GM12878 (cell line): ENCODE measurements around the gene CLDN10. TPM values are rescaled to one million over a fixed set of nuclear protein-coding genes. Genes with fewer than 3 reads are reported as not detected.

Experiments used
- ATAC-seq: fragments of 200-7000 bp; cut with Tn5 transposase; 3 replicates; pipeline ENCODE4 v1.9.1; 2020; ENCODE audit warnings: mild to moderate bottlenecking, moderate library complexity
- BruUV-seq: library from RNA; stranded (reverse); fragments of 400-500 nt; replicated peaks from 2 replicates; lab custom pipeline; 2021; lab: Mats Ljungman, UMichigan
- CTCF ChIA-PET: fragments of 300-600 bp; sonication (Branson Sonifier 250); formaldehyde crosslinking; extraction: SDS; loops from one replicate; lab custom pipeline; 2021; ENCODE audit warnings: inconsistent platforms; lab: Yijun Ruan, JAX
- POLR2A ChIA-PET: fragments of 350-600 bp; formaldehyde crosslinking; extraction: SDS; loops from one replicate; lab custom pipeline; 2021; ENCODE audit warnings: inconsistent platforms; lab: Charles Lee
- RAD21 ChIA-PET: fragments of 300-600 bp; sonication (Branson Sonifier 250); formaldehyde crosslinking; loops from one replicate; lab custom pipeline; 2023; ENCODE audit warnings: antibody characterized with exemption; ENCODE audit not compliant: unreplicated experiment; lab: Charles Lee
- SMC1A ChIA-PET: fragments of 300-600 bp; sonication (Branson Sonifier 250); formaldehyde crosslinking; loops from one replicate; lab custom pipeline; 2023; ENCODE audit not compliant: unreplicated experiment, uncharacterized antibody; lab: Charles Lee
- DNase-seq: peaks from one replicate; pipeline ENCODE4 v3.0.0-alpha.2; 2011; ENCODE audit warnings: low read depth, low spot score
- FAIRE-seq: peaks from 3 replicates; lab custom pipeline; 2011; peaks lifted over from hg19 to GRCh38; lab: Jason Lieb, UNC
- H2AFZ ChIP-seq: 2 replicates; pipeline ENCODE4 v1.6.0; 2011; ENCODE audit warnings: low read depth, low read length, control low read depth; ENCODE audit not compliant: control insufficient read depth
- H3K27ac ChIP-seq: 2 replicates; pipeline ENCODE4 v1.5.1; 2011; ENCODE audit warnings: control low read depth; ENCODE audit not compliant: control insufficient read depth, insufficient read depth
- H3K27me3 ChIP-seq, 2 experiments: replicated peaks in 1 of 2; 2 replicates each; pipeline versions ENCODE4 v1.6.0 to v1.6.1; 2011; ENCODE audit warnings: low read length in 1 of 2; ENCODE audit not compliant: control insufficient read depth in 2 of 2, insufficient read depth in 2 of 2
- H3K36me3 ChIP-seq, 2 experiments: 2 replicates each; pipeline ENCODE4 v1.5.1; 2011; ENCODE audit warnings: low read length in 1 of 2; ENCODE audit not compliant: control insufficient read depth in 2 of 2, insufficient read depth in 2 of 2
- H3K4me1 ChIP-seq: 2 replicates; pipeline ENCODE4 v1.6.1; 2011; ENCODE audit warnings: mild to moderate bottlenecking, low read length, moderate library complexity, mixed read lengths; ENCODE audit not compliant: control insufficient read depth, insufficient read depth
- H3K4me2 ChIP-seq: 2 replicates; pipeline ENCODE4 v1.6.0; 2011; ENCODE audit warnings: control low read depth; ENCODE audit not compliant: control insufficient read depth, insufficient read depth
- H3K4me3 ChIP-seq: fragments of 200-600 bp; sonication (generic); 2 replicates; pipeline ENCODE4 v1.5.1; 2016
- H3K79me2 ChIP-seq: 2 replicates; pipeline ENCODE4 v1.6.0; 2011; ENCODE audit warnings: low read length; ENCODE audit not compliant: control insufficient read depth, insufficient read depth
- H3K9ac ChIP-seq: 2 replicates; pipeline ENCODE4 v1.8.0; 2011; ENCODE audit warnings: low read length, control low read depth, mixed read lengths; ENCODE audit not compliant: control insufficient read depth, insufficient read depth
- H3K9me3 ChIP-seq: replicated peaks from 3 replicates; pipeline ENCODE4 v1.5.1; 2011; ENCODE audit warnings: mild to moderate bottlenecking, low read length; ENCODE audit not compliant: control insufficient read depth, insufficient read depth
- H4K20me1 ChIP-seq: 2 replicates; pipeline ENCODE4 v1.6.0; 2011; ENCODE audit not compliant: control insufficient read depth, insufficient read depth
- BHLHE40 ChIP-seq, 2 experiments: fragments of 450-650 bp in 1 of 2; IDR thresholded peaks; 2 replicates each; pipeline ENCODE4 v1.6.1; 2011 to 2017; ENCODE audit warnings: low read depth in 2 of 2, borderline replicate concordance in 1 of 2, improper control_type of control experiment in 1 of 2, low read length in 1 of 2, mild to moderate bottlenecking in 1 of 2
- DPF2 ChIP-seq: fragments of 450-650 bp; IDR thresholded peaks from 2 replicates; pipeline ENCODE4 v1.6.1; 2017; ENCODE audit warnings: mild to moderate bottlenecking
- MXI1 ChIP-seq: fragments of 150-350 bp; IDR thresholded peaks from 2 replicates; pipeline ENCODE4 v1.6.1; 2011; ENCODE audit warnings: low read depth, mild to moderate bottlenecking, inconsistent platforms, low read length, improper control_type of control experiment
- NFYB ChIP-seq: IDR thresholded peaks from 2 replicates; pipeline ENCODE4 v1.6.1; 2011; ENCODE audit warnings: low read depth, mild to moderate bottlenecking, low read length, improper control_type of control experiment, moderate library complexity; ENCODE audit not compliant: insufficient read depth
- SP1 ChIP-seq: IDR thresholded peaks from one replicate; pipeline ENCODE4 v1.6.1; 2011; ENCODE audit warnings: low read depth, low read length
- SUZ12 ChIP-seq: fragments of 200-600 bp; sonication (generic); IDR thresholded peaks from one replicate; pipeline ENCODE4 v1.6.1; 2018; ENCODE audit warnings: antibody characterized with exemption, mild to moderate bottlenecking; ENCODE audit not compliant: unreplicated experiment
- ZBTB4 ChIP-seq: fragments of 450-650 bp; formaldehyde crosslinking; IDR thresholded peaks from 2 replicates; pipeline ENCODE4 v1.4.0; 2022; ENCODE audit warnings: mild to moderate bottlenecking, moderate library complexity
- ZNF687 ChIP-seq: fragments of 450-650 bp; IDR thresholded peaks from 2 replicates; pipeline ENCODE4 v1.6.1; 2017; ENCODE audit warnings: mild to moderate bottlenecking, moderate library complexity
- WGBS: methylation state at CpG from one replicate; pipeline ENCODE4 v1.1.6; 2016; ENCODE audit warnings: low lambda C conversion rate; ENCODE audit not compliant: insufficient replicate concordance, insufficient coverage; ENCODE audit errors: missing lambda C conversion rate; 5-methylcytosine and 5-hydroxymethylcytosine counted together
- in situ Hi-C: fragments of 300-500 bp; cut with MboI; formaldehyde crosslinking; loops from 9 replicates; pipeline ENCODE4 v1.14.3; 2018; ENCODE audit warnings: mixed read lengths
- intact Hi-C: fragments of 100-400 bp; cut with micrococcal nuclease; formaldehyde crosslinking; loops from one replicate; pipeline ENCODE4 v1.14.2; 2022; ENCODE audit not compliant: unreplicated experiment
- polyA plus RNA-seq, 11 experiments: library from polyadenylated mRNA; depleted of rRNA in 4 of 11; unstranded in 6 of 11; stranded (reverse) in 5 of 11; fragments of >200 nt; fragmentation: Nextera tagmentation in 4 of 11; fragmentation: Illumina TruSeq in 1 of 11; extraction: Ambion mirVana in 4 of 11; extraction: Trizol in 1 of 11; gene quantifications; 1 replicate in 1 of 11; 2 replicates in 10 of 11; pipeline versions ENCODE4 v1.2.1 to v1.2.3, GENCODE V29; 2011 to 2016; ENCODE audit warnings: inconsistent platforms in 2 of 11, missing spikeins in 2 of 11, low read depth in 1 of 11
- total RNA-seq, 4 experiments: library from RNA; depleted of rRNA in 3 of 4; stranded (reverse); fragments of >200 nt in 3 of 4; fragmentation: Illumina TruSeq in 1 of 4; extraction: Trizol in 1 of 4; gene quantifications; 2 replicates each; pipeline versions ENCODE4 v1.2.1 to v1.2.3, GENCODE V29; 2013 to 2021

Gene CLDN10
- total and polyA plus RNA-seq, 10 of the 15 experiments (the other 5 are each of a cell fraction or from before 2014, with no cell fraction given) = not detected

GRCh38 chr13:95552208-95552538, 347 bp upstream of the CLDN10 start (continued):
- TF ChIP-seq ZNF687 (no peak), NFYB (no peak), MXI1 (no peak), BHLHE40 (IDR thresholded peaks at IDR 0.05; ENCODE audit: borderline replicate concordance in 1 of 2, low read depth in 2 of 2, low read length in 1 of 2) (no peak), DPF2 (no peak), SP1 (no peak)

- H3K27me3 ChIP-seq = peaks cover 0 to 4% of the 10 kb centered on the region in 2 experiments; a peak in 3 of 4 replicates
- peak; percentile 70 for FAIRE-seq
Observed at GRCh38 chr13:95553581-95554385, 1.3 kb downstream of the CLDN10 start.

More at GRCh38 chr13:95553581-95554385, 1.3 kb downstream of the CLDN10 start:
- ATAC-seq = no peak; the same call in 1 of the 3 replicates
- Histone ChIP-seq H3K36me3 (no peaks in the 10 kb centered on the region), H3K4me1 (no peaks in the 10 kb centered on the region), H3K9me3 (no peaks in the 10 kb centered on the region; the same call in 1 of the 3 replicates), H3K4me2 (no peak overlapping the region; the same call in 1 of the 2 replicates), H3K4me3 (no peak overlapping the region), H2AFZ (no peak overlapping the region), H3K27ac (no peak overlapping the region), H4K20me1 (no peaks in the 10 kb centered on the region), H3K9ac (no peak overlapping the region), H3K79me2 (no peaks in the 10 kb centered on the region)
- 29% methylated on average over 29 of the region's 29 CpGs for WGBS
- RAD21 ChIA-PET = no interaction called here
- TF ChIP-seq ZBTB4 (CRISPR knock-in tag) (no peak), SUZ12 (peak; percentile 66)
- in situ Hi-C loops = no loop called here
- SMC1A ChIA-PET = interaction anchor here (0.9 kb wide), 1 partner anchor 11 kb away, joined by 6 read pairs; no protein-coding TSS in a partner anchor
- BruUV-seq = no TSS peak
- CTCF ChIA-PET = interaction anchor here (0.6 to 1.5 kb wide), 4 partner anchors 11 to 1475 kb away, joined by 3 to 6 read pairs (median 4); no protein-coding TSS in a partner anchor
- POLR2A ChIA-PET = no interaction called here
- DNase-seq = no peak
- intact Hi-C loops = no loop called here
